ENCODE results near the gene DNAJC25.

DNA sequence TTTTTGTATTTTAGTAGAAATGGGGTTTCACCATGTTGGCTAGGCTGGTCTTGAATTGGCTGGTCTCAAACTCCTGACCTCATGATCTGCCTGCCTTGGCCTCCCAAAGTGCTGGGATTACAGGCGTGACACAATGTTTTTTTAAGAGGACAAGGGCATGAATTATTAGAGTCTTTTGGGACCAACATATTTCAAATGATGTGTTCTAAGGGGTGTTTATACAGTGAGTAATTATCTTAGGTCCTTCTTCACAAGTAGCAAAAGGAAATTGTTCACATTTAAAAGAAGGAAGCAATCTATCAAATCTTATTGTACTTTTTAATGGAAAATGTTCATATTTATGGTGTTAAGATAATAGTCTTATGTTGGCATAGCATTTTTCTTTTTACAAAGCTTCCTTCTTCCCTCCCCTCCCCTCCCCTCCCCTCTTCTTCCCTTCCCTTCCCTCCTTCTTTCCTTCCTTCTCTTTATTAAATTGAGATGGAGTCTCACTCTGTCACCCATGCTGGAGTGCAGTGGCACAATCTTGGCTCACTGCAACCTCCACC is 37.0 kb downstream of the DNAJC25 start:
- TF ChIP-seq, protein P1, sequence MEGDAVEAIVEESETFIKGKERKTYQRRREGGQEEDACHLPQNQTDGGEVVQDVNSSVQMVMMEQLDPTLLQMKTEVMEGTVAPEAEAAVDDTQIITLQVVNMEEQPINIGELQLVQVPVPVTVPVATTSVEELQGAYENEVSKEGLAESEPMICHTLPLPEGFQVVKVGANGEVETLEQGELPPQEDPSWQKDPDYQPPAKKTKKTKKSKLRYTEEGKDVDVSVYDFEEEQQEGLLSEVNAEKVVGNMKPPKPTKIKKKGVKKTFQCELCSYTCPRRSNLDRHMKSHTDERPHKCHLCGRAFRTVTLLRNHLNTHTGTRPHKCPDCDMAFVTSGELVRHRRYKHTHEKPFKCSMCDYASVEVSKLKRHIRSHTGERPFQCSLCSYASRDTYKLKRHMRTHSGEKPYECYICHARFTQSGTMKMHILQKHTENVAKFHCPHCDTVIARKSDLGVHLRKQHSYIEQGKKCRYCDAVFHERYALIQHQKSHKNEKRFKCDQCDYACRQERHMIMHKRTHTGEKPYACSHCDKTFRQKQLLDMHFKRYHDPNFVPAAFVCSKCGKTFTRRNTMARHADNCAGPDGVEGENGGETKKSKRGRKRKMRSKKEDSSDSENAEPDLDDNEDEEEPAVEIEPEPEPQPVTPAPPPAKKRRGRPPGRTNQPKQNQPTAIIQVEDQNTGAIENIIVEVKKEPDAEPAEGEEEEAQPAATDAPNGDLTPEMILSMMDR (IDR thresholded peaks at IDR 0.05) = no peak
- TF ChIP-seq POLR2A (IDR thresholded peaks at IDR 0.05) (no peak), POLR2AphosphoS5 (IDR thresholded peaks at IDR 0.05) (no peak)
